Heart left ventricle (tissue), 16 donors: ENCODE data around the gene NFATC2. TPM values are rescaled to one million over a fixed set of nuclear protein-coding genes. Genes with fewer than 3 reads are reported as not detected.

ENCODE experiments used
- ATAC-seq, 4 donors: fragments of 200-7000 bp; cut with Tn5 transposase; one replicate each; pipeline ENCODE4 v1.9.1; 2020 to 2022; ENCODE audit warnings: moderate library complexity in 4 of 4, mild to moderate bottlenecking in 3 of 4, moderate number of reproducible peaks in 1 of 4
- DNase-seq, 5 donors: peaks; one replicate each; pipeline ENCODE4 v3.0.0-alpha.2; 2020
- H3K27ac ChIP-seq, 12 donors: fragments of 200-600 bp; sonication (generic) in 4 of 12; one replicate each; pipeline versions ENCODE4 v1.5.0 to v1.8.0; 2016 to 2022; ENCODE audit warnings: mild to moderate bottlenecking in 2 of 12
- H3K27me3 ChIP-seq, 9 donors: fragments of 200-600 bp; sonication (generic) in 2 of 9; one replicate each; pipeline versions ENCODE4 v1.5.1 to v1.8.0; 2016 to 2022; ENCODE audit warnings: mild to moderate bottlenecking in 3 of 9
- H3K36me3 ChIP-seq, 9 donors: fragments of 200-600 bp; sonication (generic) in 2 of 9; one replicate each; pipeline versions ENCODE4 v1.5.0 to v1.8.0; 2018 to 2022; ENCODE audit warnings: mild to moderate bottlenecking in 2 of 9
- H3K4me1 ChIP-seq, 12 donors: fragments of 200-600 bp; sonication (generic) in 4 of 12; one replicate each; pipeline versions ENCODE4 v1.5.0 to v1.8.0; 2016 to 2022; ENCODE audit warnings: mild to moderate bottlenecking in 3 of 12
- H3K4me3 ChIP-seq, 12 donors: fragments of 200-600 bp; sonication (generic) in 4 of 12; one replicate each; pipeline versions ENCODE4 v1.5.0 to v1.8.0; 2017 to 2022; ENCODE audit warnings: mild to moderate bottlenecking in 9 of 12, moderate library complexity in 4 of 12
- H3K9me3 ChIP-seq, 12 donors: fragments of 200-600 bp; sonication (generic) in 4 of 12; one replicate each; pipeline versions ENCODE4 v1.5.0 to v1.8.0; 2016 to 2022; ENCODE audit warnings: mild to moderate bottlenecking in 1 of 12
- POLR2A ChIP-seq, 2 donors: fragments of 450-650 bp; IDR thresholded peaks; one replicate each; pipeline ENCODE4 v1.6.1; 2017; ENCODE audit warnings: antibody characterized with exemption in 2 of 2, mild to moderate bottlenecking in 2 of 2, moderate library complexity in 2 of 2
- WGBS, 4 donors: extraction: QIAGEN DNeasy Blood & Tissue Kit in 2 of 4; methylation state at CpG; one replicate each; pipeline versions ENCODE4 v1.1.5 to v1.1.7; 2013 to 2018; 5-methylcytosine and 5-hydroxymethylcytosine counted together
- intact Hi-C, 10 donors: fragments of 100-400 bp; cut with DNase I; formaldehyde crosslinking; loops; one replicate each; pipeline versions ENCODE4 v1.11.1 to v1.14.2; 2022
- polyA plus RNA-seq, 2 donors: library from polyadenylated mRNA; stranded (reverse); fragments of 200-250 nt; gene quantifications; one replicate each; pipeline ENCODE4 v1.2.3, GENCODE V29; 2013
- total RNA-seq, 9 donors: library from RNA; depleted of rRNA in 2 of 9; stranded (reverse); fragments of >200 nt in 2 of 9; fragmentation: NEBNext Ultra II Directional in 3 of 9; extraction: Animal tissue kit (Norgen Biotek cat#: 25700) in 3 of 9; gene quantifications; one replicate each; pipeline versions ENCODE4 v1.1.0 to v1.2.4, GENCODE V29; 2016 to 2023
- TF ChIP-seq, protein P1 (sequence below), 12 donors: fragments of 200-600 bp; sonication (generic) in 4 of 12; IDR thresholded peaks; one replicate each; pipeline versions ENCODE4 v1.5.0 to v1.8.0; 2018 to 2022; ENCODE audit warnings: antibody characterized with exemption in 12 of 12, mild to moderate bottlenecking in 5 of 12
- donor health status: ischemic (EF 13 %, LVEDD 7.1; RV severe dilation, severe dysfunction).
- donor health status: healthy with polysubstance abuse.
- donor health status: DM: no; HTN: yes; CAD: no.
- donor health status: DM: no; HTN: no; CAD: no.
- donor health status: ischemic (EF 25% LVEDD 6.9; RV normal size, moderate dysfunction).
- donor health status: ischemic (EF 25% LVEDD 5.7; RV mildly dilated, moderate dysfunction).
- donor health status: healthy.
- donor health status: DM: yes; HTN: yes; CAD: no.
- donor health status: ischemic (EF 35%, LVEDD 5.7; RV mildly dilated, moderate dysfunction).
- donor health status: nonischemic (EF 11% LVEDD 7.7; RV severe dilation, severe dysfunction).
- donor health status: DM: yes; HTN: yes; CAD: no.
- donor health status: PGD.
- donor health status: ischemic (EF 29% LVEDD 5.4; RV normal size, mild dysfunction).
- donor health status: nonischemic (EF 23%, LVEDD 6.1; RV moderate dilation, normal function).

NFATC2 gene
- total and polyA plus RNA-seq, 11 donors: 0.76 to 7.6 (median 3.2) TPM

DNA sequence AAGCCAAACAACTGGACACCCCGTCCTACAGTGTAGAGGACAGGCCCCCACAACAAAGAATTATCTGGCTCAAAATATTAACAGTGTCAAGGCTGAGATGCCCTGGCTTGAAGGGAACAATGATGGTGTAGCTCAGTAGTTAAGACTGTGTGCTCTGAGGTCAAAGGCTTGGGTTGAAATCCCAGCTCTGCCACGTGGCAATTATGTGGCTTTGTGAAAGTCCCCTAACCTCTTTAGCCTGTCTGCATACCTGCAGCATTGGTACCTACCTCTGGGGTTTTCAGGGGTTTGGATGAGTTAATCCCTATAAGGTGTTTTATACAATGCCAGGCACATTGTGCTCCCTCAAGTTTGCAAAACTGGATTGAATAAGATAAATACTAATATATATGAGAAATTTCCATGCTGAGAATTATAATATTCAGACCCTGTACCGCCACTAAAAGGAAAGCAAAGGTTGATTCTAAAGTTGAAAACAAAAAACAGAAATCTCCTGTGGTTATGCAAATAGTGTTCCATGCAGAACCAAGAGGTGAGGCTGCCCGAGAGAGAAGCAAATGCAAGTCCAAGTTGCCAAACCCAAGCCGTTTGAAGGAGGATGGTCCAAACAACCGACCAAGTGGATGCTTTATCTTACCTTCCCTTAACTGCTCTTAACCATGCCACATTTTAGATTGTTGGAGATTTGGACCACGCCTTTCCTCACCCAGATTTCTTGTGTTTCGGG, 199.8 kb downstream of the NFATC2 start:
- no peak overlapping the region for H3K27ac ChIP-seq
- WGBS, 4 donors: 84 to 92% (median 86%) methylated on average over 8 of the region's 8 CpGs
- TF ChIP-seq, protein P1, sequence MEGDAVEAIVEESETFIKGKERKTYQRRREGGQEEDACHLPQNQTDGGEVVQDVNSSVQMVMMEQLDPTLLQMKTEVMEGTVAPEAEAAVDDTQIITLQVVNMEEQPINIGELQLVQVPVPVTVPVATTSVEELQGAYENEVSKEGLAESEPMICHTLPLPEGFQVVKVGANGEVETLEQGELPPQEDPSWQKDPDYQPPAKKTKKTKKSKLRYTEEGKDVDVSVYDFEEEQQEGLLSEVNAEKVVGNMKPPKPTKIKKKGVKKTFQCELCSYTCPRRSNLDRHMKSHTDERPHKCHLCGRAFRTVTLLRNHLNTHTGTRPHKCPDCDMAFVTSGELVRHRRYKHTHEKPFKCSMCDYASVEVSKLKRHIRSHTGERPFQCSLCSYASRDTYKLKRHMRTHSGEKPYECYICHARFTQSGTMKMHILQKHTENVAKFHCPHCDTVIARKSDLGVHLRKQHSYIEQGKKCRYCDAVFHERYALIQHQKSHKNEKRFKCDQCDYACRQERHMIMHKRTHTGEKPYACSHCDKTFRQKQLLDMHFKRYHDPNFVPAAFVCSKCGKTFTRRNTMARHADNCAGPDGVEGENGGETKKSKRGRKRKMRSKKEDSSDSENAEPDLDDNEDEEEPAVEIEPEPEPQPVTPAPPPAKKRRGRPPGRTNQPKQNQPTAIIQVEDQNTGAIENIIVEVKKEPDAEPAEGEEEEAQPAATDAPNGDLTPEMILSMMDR (IDR thresholded peaks at IDR 0.05): no peak
- TF ChIP-seq POLR2A (IDR thresholded peaks at IDR 0.05): no peak
- H3K36me3 ChIP-seq: no peaks in the 10 kb centered on the region
- no peaks in the 10 kb centered on the region for H3K27me3 ChIP-seq
- DNase-seq: no peak
- intact Hi-C loops: no loop called here
- H3K4me1 ChIP-seq: peaks cover 0 to 10% (median 0%) of the 10 kb centered on the region in 12 donors
- H3K4me3 ChIP-seq: no peak overlapping the region
- no peaks in the 10 kb centered on the region for H3K9me3 ChIP-seq
- no peak for ATAC-seq

DNA sequence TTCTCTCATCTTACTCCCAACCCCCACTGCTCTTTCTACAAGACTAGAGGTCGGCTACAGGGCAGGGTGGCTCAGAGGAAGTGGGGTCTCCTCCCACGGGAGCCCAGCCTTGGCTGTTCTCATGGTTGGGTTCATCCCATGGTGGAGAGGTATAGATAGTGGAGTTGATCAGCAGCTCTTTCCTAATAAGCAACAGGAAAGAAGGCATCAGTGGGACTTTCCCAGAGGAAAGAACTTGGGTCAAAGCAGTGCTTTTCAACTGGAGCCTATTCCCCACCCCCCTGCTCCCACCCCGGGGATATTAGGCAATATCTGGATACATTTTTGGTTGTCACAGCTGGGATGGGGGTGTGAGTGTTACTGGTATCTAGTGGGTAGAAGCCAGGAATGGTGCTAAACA, 200.9 kb downstream of the NFATC2 start:
- Histone ChIP-seq H3K4me3 (no peak overlapping the region), H3K4me1 (peaks cover 0 to 10% (median 0%) of the 10 kb centered on the region in 12 donors), H3K27me3 (no peaks in the 10 kb centered on the region), H3K36me3 (no peaks in the 10 kb centered on the region), H3K27ac (no peak overlapping the region), H3K9me3 (no peaks in the 10 kb centered on the region)
- ATAC-seq: no peak
- TF ChIP-seq, protein P1 (IDR thresholded peaks at IDR 0.05): no peak
- no peak for TF ChIP-seq POLR2A (IDR thresholded peaks at IDR 0.05)
- DNase-seq: no peak
- intact Hi-C loops: no loop called here
- 35 to 47% (median 42%) methylated on average over 3 of the region's 3 CpGs for WGBS, 4 donors

DNA sequence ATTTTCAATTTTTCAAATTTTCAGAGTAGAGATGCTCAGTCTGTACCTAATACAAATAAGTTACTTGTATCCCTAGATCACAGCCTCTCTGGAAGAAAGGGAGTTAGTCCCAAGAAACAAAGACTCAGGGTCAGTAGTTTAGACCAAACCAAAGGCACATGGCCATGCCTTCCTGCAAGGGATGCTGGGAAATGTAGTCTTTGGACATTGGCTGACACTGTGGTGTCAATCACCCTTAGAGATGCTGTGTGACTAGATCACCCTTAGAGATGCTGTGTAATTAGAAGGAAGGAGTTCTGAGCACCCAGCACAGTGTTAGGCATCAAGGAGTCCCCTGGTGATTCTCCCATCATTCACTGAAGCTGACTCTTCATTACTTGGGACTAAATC, 202.1 kb downstream of the NFATC2 start:
- Histone ChIP-seq H3K27ac (no peak overlapping the region), H3K36me3 (no peaks in the 10 kb centered on the region), H3K4me3 (no peak overlapping the region), H3K9me3 (no peaks in the 10 kb centered on the region), H3K27me3 (no peaks in the 10 kb centered on the region), H3K4me1 (peaks cover 0 to 10% (median 0%) of the 10 kb centered on the region in 12 donors)
- intact Hi-C loops: no loop called here
- DNase-seq (no peak), ATAC-seq (no peak)
- TF ChIP-seq, protein P1 (IDR thresholded peaks at IDR 0.05): no peak
- no peak for TF ChIP-seq POLR2A (IDR thresholded peaks at IDR 0.05)

DNA sequence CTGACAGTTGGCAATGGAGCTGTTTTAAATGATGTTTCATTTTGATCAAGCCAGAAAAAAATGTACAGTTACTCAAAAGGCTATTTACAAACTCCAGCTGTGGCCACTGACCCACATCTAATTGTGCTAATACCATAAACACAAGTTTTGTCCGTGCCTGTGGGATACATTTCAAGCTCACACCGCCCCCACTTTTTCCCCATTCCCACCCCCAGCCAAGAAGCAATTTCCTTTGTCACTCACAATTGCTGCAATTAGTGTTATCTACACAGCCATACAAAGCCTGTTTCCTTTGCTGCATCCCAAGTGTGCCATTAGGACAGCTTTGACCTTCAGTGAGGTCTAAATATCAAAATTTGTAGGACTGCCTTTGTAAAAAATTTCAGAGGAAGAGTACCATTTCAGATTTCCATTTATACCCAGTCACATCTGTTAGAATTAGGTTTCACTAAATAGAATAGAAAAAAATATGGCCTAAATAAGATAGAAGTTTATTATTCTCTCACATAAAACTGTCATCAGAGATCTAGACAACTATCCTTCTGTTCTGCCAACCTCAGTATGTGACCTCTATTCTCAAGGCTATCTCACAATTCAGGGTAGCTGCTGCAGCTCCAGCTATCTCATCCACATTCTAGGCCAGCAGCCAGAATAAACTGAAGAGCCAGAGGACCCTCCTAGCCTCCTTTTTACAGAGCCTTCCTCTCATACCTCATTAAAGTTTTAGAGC, 202.6 kb downstream of the NFATC2 start:
- ATAC-seq: no peak
- TF ChIP-seq POLR2A (IDR thresholded peaks at IDR 0.05): no peak
- TF ChIP-seq, protein P1 (IDR thresholded peaks at IDR 0.05): no peak
- intact Hi-C loops: no loop called here

More for the DNA sequence above, 202.6 kb downstream of the NFATC2 start:
- Histone ChIP-seq H3K4me1 (peaks cover 0 to 10% (median 0%) of the 10 kb centered on the region in 12 donors), H3K9me3 (no peaks in the 10 kb centered on the region), H3K36me3 (no peaks in the 10 kb centered on the region), H3K27ac (no peak overlapping the region), H3K4me3 (no peak overlapping the region), H3K27me3 (no peaks in the 10 kb centered on the region)
- 39 to 51% (median 50%) methylated on average over 2 of the region's 2 CpGs for WGBS, 4 donors
- DNase-seq: no peak
